Left forelimb (tissue), 1 donor: ENCODE measurements around the gene TSG101.

ENCODE experiments used
- DNase-seq: peaks from one replicate; pipeline ENCODE4 v3.0.0-alpha.2; 2018; ENCODE audit warnings: low spot score

TSG101 gene, protein sequence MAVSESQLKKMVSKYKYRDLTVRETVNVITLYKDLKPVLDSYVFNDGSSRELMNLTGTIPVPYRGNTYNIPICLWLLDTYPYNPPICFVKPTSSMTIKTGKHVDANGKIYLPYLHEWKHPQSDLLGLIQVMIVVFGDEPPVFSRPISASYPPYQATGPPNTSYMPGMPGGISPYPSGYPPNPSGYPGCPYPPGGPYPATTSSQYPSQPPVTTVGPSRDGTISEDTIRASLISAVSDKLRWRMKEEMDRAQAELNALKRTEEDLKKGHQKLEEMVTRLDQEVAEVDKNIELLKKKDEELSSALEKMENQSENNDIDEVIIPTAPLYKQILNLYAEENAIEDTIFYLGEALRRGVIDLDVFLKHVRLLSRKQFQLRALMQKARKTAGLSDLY

DNA sequence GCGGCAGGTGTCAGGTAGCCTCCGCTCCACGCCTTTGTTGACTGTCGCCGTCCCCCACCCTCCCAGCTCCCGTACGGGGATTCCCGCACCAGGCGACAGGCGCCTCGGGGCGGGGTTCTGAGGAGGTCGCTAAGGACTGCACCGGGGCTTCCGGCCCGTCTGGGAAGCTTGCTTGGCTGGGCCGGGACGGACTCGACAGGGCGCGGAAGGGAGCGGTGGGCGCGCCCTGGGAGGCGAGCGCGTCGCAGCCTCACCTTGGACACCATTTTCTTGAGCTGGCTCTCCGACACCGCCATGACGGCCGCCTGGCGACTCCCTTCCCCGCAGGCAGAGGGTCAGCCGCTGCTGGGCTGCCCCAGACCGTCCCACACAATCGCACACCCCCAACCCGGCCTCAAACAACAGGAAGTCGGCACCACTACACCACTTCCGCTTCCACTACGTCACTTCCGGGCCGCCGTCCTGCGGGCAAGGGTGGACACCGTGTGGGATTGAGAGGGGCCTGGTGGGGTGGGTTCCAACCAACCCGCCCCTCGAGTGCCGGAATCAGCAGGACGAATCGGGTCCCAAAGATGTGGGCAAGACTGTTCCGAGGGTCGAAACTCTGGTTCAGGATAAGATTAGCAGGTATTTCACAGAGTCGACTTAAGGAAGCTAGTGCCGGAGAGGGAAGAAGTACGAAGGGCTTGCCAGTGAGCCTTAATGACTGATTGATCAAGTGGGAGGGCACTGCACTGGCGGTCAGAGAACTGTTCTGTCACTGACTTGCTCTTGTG is at the start of gene TSG101:
TSG101 (minus strand) TSS at position 422 of the 776 bp plus-strand sequence; CDS start at position 296, 126 bp downstream.
- DNase-seq, result peak; percentile 98

DNA sequence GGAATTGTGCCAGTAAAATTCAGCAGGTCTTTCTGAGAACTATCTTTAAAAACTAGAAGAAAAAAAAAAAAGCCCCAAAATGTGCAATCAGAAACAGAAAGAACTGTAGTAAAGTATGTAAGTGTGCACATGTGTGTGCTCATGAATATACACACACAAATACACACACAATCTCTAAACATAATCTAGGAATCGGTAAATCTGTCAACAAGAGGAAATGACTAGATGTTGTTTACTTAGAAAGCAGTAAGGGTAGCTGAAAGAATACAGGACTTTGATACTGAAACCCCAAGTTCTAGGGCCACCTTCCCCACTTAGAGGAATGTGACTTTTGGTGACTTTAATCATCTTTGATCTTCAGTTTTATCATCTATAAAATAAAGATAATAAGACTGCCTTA is 48.6 kb upstream of the TSG101 start:
- DNase-seq, result no peak

DNA sequence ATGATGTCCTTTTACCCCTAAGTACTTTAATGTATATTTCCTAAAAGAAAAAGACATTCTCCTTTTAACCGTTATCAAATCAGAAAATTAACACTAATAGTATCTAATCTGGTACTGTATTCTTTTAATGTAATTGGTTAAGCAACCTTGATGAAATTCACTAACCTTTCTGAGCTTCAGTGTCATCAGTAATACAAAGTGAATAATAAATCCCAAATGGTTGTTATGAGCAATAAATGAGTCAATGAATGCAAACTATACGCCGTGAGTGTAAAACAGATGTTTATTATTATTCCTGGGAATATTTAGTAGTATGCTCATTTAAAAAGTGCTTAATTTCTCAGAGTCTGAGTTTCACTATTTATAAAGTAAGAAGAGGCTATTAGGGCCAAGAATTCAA is 40.3 kb upstream of the TSG101 start:
- no peak for DNase-seq

DNA sequence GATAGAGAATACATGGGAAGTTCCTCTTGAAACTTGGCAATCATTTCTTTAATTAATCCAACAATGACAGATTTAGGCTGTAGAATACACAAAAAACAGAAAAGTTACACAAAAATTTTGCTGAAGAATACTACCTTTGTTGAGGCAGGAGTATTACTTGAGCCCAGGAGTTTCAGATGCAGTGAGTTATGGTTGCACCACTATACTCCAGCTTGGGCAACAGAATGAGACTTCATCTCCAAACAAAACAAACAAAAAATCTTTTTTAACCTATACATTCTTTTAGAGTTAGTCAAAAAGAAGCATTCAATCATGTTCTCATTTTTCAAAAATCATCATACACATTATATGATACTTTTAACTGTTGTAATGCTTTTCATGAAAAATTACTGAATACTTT is 39.7 kb upstream of the TSG101 start:
- no peak for DNase-seq

DNA sequence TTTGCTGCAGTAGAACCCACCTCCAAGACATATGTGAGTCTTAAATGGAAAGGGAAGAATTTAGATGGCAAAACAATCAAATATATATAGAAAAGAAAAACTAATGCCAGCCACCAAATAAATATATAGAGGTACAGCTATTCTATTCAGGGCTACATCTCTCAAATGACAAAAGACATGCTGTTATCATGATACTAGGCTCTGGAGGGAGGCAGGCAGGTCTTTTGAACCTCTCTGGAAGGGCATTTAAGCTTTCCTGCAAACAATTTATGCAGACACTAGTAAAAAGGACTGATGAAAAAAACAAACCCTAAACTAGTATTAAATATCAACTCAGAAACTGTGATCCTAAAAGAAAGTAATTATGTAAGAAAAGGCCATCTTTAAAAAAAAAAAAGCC is 37.4 kb upstream of the TSG101 start:
- no peak for DNase-seq

DNA sequence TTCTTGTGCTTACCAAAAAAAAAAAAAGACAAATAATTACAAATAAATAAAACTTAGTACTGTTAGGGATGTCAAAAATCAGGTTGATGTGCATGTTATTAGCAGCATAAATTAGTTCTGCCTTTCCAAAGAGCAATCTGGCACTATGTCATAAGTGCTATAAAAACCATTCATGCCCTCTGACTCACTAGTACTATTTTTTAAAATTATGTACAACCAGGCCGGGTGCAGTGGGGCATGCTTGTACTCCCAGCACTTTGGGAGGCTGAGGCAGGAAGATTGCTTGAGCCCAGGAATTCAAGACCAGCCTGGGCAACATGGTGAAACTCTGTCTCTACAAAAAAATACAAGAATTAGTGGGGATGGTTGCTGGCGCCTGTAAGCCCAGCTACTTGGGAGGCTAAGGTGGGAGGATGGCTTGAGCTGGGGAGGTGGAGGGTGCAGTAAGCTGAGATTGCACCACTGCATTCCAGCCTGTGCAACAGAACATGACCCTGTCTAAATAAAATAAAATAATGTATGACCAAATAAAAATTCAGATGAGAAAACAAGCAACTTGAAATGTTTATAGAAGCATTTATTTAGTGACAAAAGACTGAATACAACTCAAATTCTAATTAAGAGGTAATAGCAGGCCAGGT is 36.5 kb upstream of the TSG101 start:
- DNase-seq, result no peak

DNA sequence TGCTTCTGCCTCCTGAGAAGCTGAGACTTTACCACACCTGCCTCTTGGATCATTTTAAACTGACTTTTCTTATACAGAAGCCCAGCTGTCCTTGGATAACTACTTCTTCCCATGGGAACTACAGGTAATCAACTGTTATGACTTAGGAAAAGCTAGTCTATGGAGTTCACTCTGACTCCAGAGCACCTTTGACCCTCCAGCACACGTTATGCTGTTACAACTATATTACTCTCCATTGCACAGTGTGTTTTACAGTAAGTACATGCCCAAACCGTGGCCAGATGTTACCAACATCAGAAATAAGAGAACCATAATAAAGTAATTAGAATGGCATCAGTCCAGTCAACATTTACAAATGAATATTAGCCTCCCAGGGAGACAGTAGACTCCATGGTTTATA is 21.3 kb upstream of the TSG101 start:
- no peak for DNase-seq

DNA sequence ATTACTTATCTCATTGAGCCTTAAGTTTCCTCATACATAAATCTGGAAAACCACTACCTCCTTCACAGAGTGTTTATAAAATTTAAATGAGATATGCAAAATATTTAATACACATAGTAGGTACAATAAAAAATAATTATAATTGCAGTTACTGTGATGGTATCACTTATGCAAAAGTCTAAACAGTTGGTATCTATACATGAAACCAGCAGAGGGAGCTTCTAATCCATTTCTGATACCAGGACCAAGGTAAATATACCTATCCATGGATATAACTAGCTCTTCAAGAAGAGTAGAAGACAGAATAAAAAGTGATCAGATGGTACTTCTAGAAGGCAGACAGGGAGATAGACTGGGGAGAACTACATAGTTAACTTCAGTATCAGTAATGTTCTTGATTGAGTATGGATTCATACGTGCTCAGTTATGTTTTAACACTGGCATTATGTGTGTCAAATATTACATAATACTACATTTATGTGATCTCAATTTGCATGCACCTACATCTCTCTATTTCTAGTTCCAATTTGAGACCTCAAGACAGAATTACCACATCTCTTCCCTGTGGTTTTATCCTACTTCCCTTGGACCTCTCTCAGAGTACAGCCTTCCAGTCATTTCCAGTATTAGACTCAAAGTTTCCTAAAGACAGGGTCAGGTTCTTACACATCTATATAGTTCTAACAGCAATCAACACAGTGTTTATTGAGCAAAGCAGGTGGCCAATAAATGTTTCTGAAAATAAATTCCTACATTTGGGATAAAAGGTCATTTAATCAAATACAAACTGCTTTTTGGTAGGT is 13.7 kb upstream of the TSG101 start:
- no peak for DNase-seq

DNA sequence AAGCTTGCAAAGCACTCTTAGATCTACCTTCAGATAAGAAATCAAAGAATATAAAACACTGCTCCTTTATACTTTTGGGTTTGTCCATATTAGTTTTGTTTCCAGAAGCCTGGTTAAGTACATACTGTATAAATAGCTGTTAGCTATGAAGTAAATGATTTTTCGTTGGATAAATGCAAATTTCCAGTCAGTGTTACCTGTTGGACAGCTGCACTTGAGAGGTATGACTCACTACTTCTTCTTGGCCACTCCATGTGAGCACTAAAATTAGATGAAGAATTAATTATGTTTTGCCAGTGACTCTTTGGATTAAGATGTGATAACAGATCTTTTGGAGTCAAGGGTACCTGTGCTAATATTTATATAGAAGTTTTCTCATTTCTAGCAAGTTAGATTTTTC is 9.5 kb upstream of the TSG101 start:
- no peak for DNase-seq

DNA sequence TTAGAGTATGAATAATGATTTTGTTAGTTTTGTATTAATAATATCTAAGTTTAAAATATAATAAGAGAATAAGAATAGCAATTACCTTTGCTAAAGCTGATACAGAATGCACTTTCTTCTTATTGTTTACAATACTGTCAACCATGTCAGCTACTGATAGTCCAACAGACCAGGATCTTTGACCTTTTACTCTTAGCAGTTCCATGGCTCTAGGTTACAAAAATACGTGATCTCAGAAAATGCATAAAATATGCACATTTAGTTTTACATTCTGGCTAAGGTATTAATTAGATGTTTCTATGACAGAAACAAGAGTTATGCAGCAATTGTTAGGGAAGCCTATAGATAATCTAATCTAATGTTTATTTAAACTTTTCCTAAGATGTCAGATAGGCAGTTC is 7.5 kb upstream of the TSG101 start:
- no peak for DNase-seq

DNA sequence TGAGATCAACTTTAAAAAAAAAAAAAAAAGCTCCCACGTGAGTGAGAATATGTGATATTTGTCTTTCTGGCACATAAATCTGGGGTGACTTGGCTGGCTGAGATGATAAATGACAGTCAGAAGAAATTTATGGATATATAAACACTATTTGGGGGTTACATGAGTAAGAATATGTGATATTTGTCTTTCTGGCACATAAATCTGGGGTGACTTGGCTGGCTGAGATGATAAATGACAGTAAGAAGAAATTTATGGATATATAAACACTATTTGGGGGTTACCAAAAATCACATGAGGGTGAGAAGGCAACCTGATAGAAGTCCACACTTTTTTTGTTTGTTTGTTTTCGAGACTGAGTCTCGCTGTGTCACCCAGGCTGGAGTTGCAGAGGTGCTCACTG is 6.6 kb upstream of the TSG101 start:
- no peak for DNase-seq

DNA sequence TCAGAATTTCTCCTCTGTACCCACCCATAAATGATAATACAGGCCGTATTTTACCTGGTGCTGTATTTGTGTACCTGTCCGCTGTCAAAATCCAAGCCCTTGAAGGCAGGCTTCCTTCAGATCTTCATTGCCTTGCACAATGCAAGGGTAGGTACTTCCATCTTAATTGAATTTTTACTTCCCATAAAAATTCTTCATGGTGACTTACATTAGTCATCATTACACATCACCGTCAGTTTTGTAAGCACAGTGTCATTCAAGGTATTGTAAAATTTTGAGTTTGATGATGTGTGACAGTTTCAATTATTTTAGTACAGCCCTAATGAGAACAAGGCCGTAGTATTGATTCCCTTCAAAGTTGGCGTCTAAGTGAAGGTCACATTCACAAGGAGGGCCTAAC is 770 bp upstream of the TSG101 start:
- no peak for DNase-seq

DNA sequence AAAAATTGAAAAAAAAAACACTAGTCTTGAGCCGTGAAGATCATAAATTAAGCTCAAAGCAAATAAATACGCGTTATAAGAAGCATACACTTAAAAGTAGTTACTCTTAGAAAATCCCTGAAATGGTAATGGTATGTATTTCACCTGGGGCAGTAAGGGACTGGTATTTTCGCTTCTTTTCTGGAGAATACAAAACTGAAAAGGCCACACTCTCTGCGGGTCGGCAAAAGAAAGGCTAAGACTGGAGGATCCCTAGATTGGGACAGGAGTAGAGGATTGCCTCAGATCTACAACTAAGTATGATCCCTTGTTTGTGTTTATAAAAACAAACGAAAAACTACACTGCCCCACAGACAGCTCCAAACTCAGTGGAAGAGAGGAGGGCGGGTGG is 617 bp downstream of the TSG101 start:
- no peak for DNase-seq

DNA sequence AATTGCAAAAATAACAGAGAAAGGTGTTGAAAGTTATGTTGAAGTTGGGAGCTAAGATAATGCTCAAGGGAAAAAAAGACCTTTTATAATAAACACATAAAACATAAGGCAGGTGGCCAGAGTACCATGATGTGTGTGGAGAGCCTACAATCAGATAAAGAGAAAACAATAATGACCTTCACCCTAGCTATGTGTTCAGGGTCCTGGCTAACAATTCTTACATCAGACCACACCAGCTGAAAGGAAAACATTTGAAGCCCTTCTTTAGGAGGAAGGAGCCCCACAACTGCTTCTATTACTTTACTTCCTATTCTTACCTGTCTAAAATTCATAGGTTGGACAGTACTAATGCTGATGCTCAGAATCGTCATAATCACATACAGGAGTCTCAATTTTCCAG is 2.5 kb downstream of the TSG101 start:
- DNase-seq, result no peak

DNA sequence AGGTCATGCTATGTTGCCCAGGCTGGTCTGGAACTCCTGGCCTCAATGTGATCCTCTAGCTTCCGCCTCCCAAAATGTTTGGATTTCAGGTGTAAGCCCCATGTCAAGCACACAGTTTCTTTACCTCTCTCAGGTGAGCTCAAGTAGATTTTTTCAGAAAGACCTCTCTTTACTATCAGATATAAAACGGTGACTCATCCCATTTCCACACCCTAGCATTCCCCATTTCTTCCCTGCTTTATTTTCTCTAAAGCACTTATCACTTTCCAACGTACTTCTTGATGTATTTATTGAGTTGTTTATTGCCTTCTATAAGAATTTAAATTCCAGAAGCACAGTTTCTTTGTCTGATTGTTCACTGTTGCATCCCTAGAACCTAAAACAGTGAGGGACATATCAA is 3.7 kb downstream of the TSG101 start:
- DNase-seq, result no peak

DNA sequence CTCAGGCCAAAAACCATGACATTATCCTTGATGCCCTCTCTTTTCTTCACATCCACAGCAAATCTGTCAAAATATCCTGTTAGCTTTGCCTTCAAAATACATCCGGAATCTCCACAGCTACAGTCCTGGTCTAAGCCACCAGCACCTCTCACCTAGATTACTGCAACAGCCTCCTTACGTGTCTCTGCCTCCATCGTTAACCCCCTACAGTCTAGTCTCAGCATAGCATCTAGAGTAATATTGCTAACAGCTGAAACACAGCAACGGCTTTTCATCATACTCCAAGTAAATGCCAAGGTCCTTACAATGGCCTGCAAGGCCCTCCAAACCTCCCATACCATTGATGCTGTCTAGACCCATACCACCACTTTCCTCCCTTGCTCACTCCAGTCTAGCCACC is 4.4 kb downstream of the TSG101 start:
- no peak for DNase-seq

DNA sequence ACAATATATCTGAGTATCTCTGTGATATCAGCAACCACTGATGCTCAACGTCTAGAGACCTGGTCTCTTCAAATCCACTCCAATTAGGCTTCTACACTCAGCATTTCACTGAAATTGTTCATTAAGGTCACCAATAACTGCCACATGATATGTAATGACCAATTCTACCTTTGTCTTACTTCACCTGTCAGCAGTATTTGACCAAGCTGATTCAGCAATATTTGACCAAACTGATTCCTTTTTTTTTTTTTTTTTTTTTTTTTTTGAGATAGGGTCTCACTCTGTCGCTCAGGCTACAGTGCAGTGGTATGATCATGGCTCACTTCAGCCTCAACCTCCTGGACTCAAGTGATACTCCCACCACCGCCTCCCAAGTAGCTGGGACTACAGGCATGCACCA is 5.6 kb downstream of the TSG101 start:
- no peak for DNase-seq

DNA sequence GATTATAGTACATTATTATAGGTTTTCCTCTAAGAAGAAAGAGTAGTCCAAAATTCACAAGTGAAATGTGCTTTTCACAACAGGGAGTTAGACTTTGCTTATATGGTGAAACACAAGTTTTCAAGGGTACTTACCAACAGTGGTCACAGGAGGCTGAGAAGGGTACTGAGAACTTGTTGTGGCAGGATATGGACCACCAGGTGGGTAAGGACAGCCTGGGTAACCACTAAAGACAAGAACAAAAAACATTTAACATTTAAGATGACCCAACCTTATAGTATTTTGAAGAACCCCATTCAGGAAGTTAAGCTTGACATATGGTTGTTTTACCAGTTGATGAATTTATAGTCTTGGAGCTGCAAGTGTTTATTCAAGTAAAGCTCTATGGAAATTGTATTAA is 24.4 kb downstream of the TSG101 start:
- DNase-seq, result no peak

DNA sequence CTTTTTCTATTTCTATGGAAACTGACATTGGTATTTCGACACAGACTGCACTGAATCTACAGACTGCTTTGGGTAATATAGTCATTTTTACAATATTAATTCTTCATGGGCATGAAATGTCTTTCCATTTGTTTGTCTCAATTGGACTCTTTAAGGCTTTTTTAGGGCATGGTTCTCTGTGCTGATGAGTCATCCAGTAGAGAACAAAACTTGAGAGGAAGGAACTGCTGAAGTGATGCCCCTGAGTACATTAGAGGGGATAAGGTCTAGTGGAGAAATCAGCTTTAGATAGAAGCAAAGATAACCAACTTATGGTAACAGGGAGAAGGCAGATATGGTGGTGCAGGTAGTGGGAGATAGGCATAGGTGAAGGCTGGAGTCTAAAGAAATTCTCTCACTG is 25.1 kb downstream of the TSG101 start:
- DNase-seq, result no peak

DNA sequence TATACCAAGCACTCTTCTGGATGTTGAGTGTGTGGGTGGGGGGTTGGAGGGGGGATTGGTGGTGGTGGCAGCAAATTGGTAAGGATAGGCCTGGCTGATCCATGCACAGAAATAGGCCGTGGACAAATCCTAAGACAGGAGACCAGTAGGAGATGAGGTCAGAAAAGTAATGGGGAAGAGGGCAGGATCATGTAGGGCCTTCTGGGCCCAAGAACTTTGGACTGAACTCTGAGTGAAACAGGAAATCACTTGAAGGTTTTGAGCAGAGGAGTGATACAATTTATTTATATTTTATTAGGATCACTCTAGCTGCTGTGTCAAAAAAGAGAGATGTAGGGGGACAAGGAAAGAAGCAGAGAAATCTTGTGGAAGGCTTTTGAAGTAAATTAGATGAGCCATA is 28.7 kb downstream of the TSG101 start:
- no peak for DNase-seq

DNA sequence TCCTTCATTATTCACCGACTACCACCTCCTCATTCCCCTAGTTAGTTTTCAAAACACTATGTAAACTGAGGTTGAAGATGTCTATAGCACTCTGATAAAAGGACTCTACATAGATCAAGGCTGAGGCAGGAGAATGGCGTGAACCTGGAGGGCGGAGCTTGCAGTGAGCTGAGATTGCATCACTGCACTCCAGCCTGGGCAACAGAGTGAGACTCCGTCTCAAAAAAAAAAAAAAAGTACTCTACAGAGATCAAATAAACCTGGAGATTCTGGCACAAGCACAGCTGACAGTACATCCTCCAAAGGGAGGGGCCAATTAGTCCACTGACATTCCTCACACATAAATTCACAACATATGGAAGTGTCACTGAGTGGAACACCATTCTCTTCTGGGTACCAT is 31.0 kb downstream of the TSG101 start:
- DNase-seq, result no peak

DNA sequence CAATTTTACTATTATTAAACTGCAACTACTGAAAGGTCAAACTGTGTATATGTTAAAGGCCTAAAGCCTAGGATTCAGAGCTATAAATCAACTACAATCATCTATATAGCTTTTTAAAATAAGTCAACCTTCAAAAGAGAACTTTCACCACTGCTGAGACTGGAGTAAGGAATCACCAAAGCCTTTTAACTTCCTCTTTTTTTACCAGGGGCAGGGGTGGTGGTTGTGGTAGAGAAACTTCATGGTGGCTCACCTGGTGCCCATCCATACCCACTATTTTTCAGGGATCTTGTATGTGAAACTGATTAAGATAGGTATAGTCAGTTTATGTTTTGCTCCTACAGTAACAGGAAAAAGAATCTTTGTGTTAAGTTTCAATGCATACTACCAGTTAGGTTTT is 31.5 kb downstream of the TSG101 start:
- DNase-seq, result no peak
